ENCODE results near the gene HES4.

Gene HES4

GRCh38 chr1:999725-1000356 is at the start of gene HES4:
Gene HES4 (minus strand): TSS chr1:1000097. CDS start chr1:999973, 124 bp downstream.
- peak; percentile 42 for TF ChIP-seq NFIC (IDR thresholded peaks at IDR 0.05)
- TF ChIP-seq EP300 (IDR thresholded peaks at IDR 0.05; ENCODE audit: borderline replicate concordance), result peak; percentile 61
- TF ChIP-seq MAX (IDR thresholded peaks at IDR 0.05), result no peak
- 0 out of 2 replicates have a peak, but pooled peaks have one; percentile 15 for TF ChIP-seq FOXM1 (IDR thresholded peaks at IDR 0.05; ENCODE audit: borderline replicate concordance, low read depth)
- no peak for TF ChIP-seq CEBPB (IDR thresholded peaks at IDR 0.05)
- TF ChIP-seq EGR1 (IDR thresholded peaks at IDR 0.05), result peak; percentile 41; the same call in 1 of the 2 replicates
- TF ChIP-seq TEAD4 (IDR thresholded peaks at IDR 0.05), result peak; percentile 61
- no peak for TF ChIP-seq CREB1 (IDR thresholded peaks at IDR 0.05; ENCODE audit: low read depth)

- TF ChIP-seq CEBPB (IDR thresholded peaks at IDR 0.05) (no peak), REST (IDR thresholded peaks at IDR 0.05; ENCODE audit: low read depth) (no peak), TAF1 (IDR thresholded peaks at IDR 0.05; ENCODE audit: low read depth) (no peak), ZBTB7A (IDR thresholded peaks at IDR 0.05; ENCODE audit: low read depth) (no peak), EP300 (IDR thresholded peaks at IDR 0.05; ENCODE audit: borderline replicate concordance) (peak; percentile 38; the same call in 1 of the 2 replicates), CREB1 (IDR thresholded peaks at IDR 0.05; ENCODE audit: low read depth) (no peak), TEAD4 (IDR thresholded peaks at IDR 0.05) (peak; percentile 84), NFIC (IDR thresholded peaks at IDR 0.05) (peak; percentile 63), TCF12 (IDR thresholded peaks at IDR 0.05; ENCODE audit: low read depth) (peak; percentile 55; the same call in 1 of the 2 replicates), MAX (IDR thresholded peaks at IDR 0.05) (peak; percentile 89), EGR1 (IDR thresholded peaks at IDR 0.05) (no peak), USF1 (IDR thresholded peaks at IDR 0.05) (no peak), FOXM1 (IDR thresholded peaks at IDR 0.05; ENCODE audit: borderline replicate concordance, low read depth) (no peak), YY1 (IDR thresholded peaks at IDR 0.05; ENCODE audit: low read depth) (peak; percentile 53; the same call in 1 of the 2 replicates), RAD21 (IDR thresholded peaks at IDR 0.05; ENCODE audit: low read depth) (0 out of 2 replicates have a peak, but pooled peaks have one; percentile 4)
Observed at GRCh38 chr1:1048765-1049164, 48.9 kb upstream of the HES4 start.

GRCh38 chr1:1047963-1048362 is 48.1 kb upstream of the HES4 start:
- TF ChIP-seq CREB1 (IDR thresholded peaks at IDR 0.05; ENCODE audit: low read depth) (no peak), FOXM1 (IDR thresholded peaks at IDR 0.05; ENCODE audit: borderline replicate concordance, low read depth) (no peak), MAX (IDR thresholded peaks at IDR 0.05) (no peak), CEBPB (IDR thresholded peaks at IDR 0.05) (no peak), ZBTB7A (IDR thresholded peaks at IDR 0.05; ENCODE audit: low read depth) (no peak), NFIC (IDR thresholded peaks at IDR 0.05) (no peak), EP300 (IDR thresholded peaks at IDR 0.05; ENCODE audit: borderline replicate concordance) (no peak), TEAD4 (IDR thresholded peaks at IDR 0.05) (no peak), EGR1 (IDR thresholded peaks at IDR 0.05) (no peak)

- TF ChIP-seq EP300 (IDR thresholded peaks at IDR 0.05; ENCODE audit: borderline replicate concordance) (no peak), RAD21 (IDR thresholded peaks at IDR 0.05; ENCODE audit: low read depth) (no peak), FOXM1 (IDR thresholded peaks at IDR 0.05; ENCODE audit: borderline replicate concordance, low read depth) (no peak), USF1 (IDR thresholded peaks at IDR 0.05) (no peak), YY1 (IDR thresholded peaks at IDR 0.05; ENCODE audit: low read depth) (no peak), CEBPB (IDR thresholded peaks at IDR 0.05) (no peak), REST (IDR thresholded peaks at IDR 0.05; ENCODE audit: low read depth) (no peak), ZBTB7A (IDR thresholded peaks at IDR 0.05; ENCODE audit: low read depth) (no peak), EGR1 (IDR thresholded peaks at IDR 0.05) (no peak), MAX (IDR thresholded peaks at IDR 0.05) (no peak)
Observed at GRCh38 chr1:1047407-1047806, 47.5 kb upstream of the HES4 start.

GRCh38 chr1:1046767-1047166 is 46.9 kb upstream of the HES4 start:
- TF ChIP-seq NFIC (IDR thresholded peaks at IDR 0.05), result no peak
- TF ChIP-seq USF1 (IDR thresholded peaks at IDR 0.05), result no peak
- no peak for TF ChIP-seq TEAD4 (IDR thresholded peaks at IDR 0.05)
- no peak for TF ChIP-seq FOXM1 (IDR thresholded peaks at IDR 0.05; ENCODE audit: borderline replicate concordance, low read depth)
- no peak for TF ChIP-seq MAX (IDR thresholded peaks at IDR 0.05)
- TF ChIP-seq CREB1 (IDR thresholded peaks at IDR 0.05; ENCODE audit: low read depth), result no peak
- no peak for TF ChIP-seq RAD21 (IDR thresholded peaks at IDR 0.05; ENCODE audit: low read depth)
- TF ChIP-seq CEBPB (IDR thresholded peaks at IDR 0.05), result no peak
- TF ChIP-seq EGR1 (IDR thresholded peaks at IDR 0.05), result no peak
- TF ChIP-seq ZBTB7A (IDR thresholded peaks at IDR 0.05; ENCODE audit: low read depth), result no peak
- no peak for TF ChIP-seq TCF12 (IDR thresholded peaks at IDR 0.05; ENCODE audit: low read depth)
- TF ChIP-seq YY1 (IDR thresholded peaks at IDR 0.05; ENCODE audit: low read depth), result no peak
- TF ChIP-seq EP300 (IDR thresholded peaks at IDR 0.05; ENCODE audit: borderline replicate concordance), result no peak
- no peak for TF ChIP-seq REST (IDR thresholded peaks at IDR 0.05; ENCODE audit: low read depth)
- no peak for TF ChIP-seq TAF1 (IDR thresholded peaks at IDR 0.05; ENCODE audit: low read depth)
